Thoracic aorta (tissue), 2 donors: ENCODE measurements around the gene SOX6. TPM values are rescaled to one million over a fixed set of nuclear protein-coding genes. Genes with fewer than 3 reads are reported as not detected.

ENCODE experiments used
- ATAC-seq: fragments of 150-250 bp; one replicate; pipeline ENCODE4 v1.8.0; 2017; ENCODE audit warnings: low read depth; ENCODE audit not compliant: insufficient number of reproducible peaks, low FRiP score
- DNase-seq: peaks from one replicate; pipeline ENCODE4 v3.0.0-alpha.2; 2020; ENCODE audit warnings: low spot score
- H3K27ac ChIP-seq, 2 donors: fragments of 200-600 bp; sonication (generic); 1 replicate in 1 of 2; 2 replicates in 1 of 2; pipeline ENCODE4 v1.5.1; 2016; ENCODE audit warnings: mild to moderate bottlenecking in 2 of 2, moderate library complexity in 2 of 2
- H3K27me3 ChIP-seq: fragments of 200-600 bp; sonication (generic); replicated peaks from 2 replicates; pipeline ENCODE4 v1.6.0; 2016; ENCODE audit warnings: mild to moderate bottlenecking; ENCODE audit not compliant: insufficient read depth
- H3K36me3 ChIP-seq: fragments of 200-600 bp; sonication (generic); one replicate; pipeline ENCODE4 v1.5.1; 2016
- H3K4me1 ChIP-seq, 2 donors: fragments of 200-600 bp; sonication (generic); 1 replicate in 1 of 2; 2 replicates in 1 of 2; pipeline versions ENCODE4 v1.5.1 to v1.6.0; 2016; ENCODE audit warnings: low read depth in 2 of 2, mild to moderate bottlenecking in 1 of 2; ENCODE audit not compliant: control insufficient read depth in 1 of 2
- H3K4me3 ChIP-seq: fragments of 200-600 bp; sonication (generic); 2 replicates; pipeline ENCODE4 v1.5.1; 2016; ENCODE audit warnings: mild to moderate bottlenecking
- H3K9me3 ChIP-seq: fragments of 200-600 bp; sonication (generic); 2 replicates; pipeline ENCODE4 v1.5.1; 2016
- total RNA-seq, 2 donors: library from RNA; depleted of rRNA; stranded (reverse); fragments of >200 nt; gene quantifications; one replicate each; pipeline versions ENCODE4 v1.1.0 to v1.2.3, GENCODE V29; 2016
- TF ChIP-seq, protein P1 (sequence below): fragments of 200-600 bp; sonication (generic); IDR thresholded peaks from one replicate; pipeline ENCODE4 v1.5.1; 2019; ENCODE audit warnings: antibody characterized with exemption

Gene SOX6
- total RNA-seq, 2 donors from 2014 or later, result 0.27 to 0.56 TPM

DNA sequence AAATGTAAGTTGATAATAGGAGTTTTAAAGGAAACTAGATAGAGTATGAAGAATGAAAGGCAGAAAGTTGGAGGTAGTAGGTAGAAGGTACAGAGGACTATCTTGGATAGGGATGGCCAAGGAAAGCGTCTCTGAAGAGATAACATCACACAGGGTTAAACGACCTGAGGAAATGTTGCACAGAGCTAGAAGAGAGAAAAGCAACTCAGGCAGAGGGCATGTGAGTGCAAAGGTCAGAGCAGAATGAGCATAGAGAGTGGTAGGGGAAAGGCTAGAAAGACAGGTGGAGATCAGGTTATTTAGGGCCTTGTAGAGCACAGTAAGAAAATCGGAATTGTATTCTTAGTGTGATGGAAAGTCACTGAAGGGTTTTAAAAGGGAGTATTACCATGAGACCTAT lies 232.0 kb downstream of the SOX6 start:
- ATAC-seq, result no peak
- Histone ChIP-seq H3K27ac (no peak overlapping the region), H3K36me3 (no peaks in the 10 kb centered on the region), H3K9me3 (no peaks in the 10 kb centered on the region), H3K4me1 (no peaks in the 10 kb centered on the region), H3K4me3 (no peak overlapping the region), H3K27me3 (no peaks in the 10 kb centered on the region)
- DNase-seq, result no peak
- TF ChIP-seq, protein P1, sequence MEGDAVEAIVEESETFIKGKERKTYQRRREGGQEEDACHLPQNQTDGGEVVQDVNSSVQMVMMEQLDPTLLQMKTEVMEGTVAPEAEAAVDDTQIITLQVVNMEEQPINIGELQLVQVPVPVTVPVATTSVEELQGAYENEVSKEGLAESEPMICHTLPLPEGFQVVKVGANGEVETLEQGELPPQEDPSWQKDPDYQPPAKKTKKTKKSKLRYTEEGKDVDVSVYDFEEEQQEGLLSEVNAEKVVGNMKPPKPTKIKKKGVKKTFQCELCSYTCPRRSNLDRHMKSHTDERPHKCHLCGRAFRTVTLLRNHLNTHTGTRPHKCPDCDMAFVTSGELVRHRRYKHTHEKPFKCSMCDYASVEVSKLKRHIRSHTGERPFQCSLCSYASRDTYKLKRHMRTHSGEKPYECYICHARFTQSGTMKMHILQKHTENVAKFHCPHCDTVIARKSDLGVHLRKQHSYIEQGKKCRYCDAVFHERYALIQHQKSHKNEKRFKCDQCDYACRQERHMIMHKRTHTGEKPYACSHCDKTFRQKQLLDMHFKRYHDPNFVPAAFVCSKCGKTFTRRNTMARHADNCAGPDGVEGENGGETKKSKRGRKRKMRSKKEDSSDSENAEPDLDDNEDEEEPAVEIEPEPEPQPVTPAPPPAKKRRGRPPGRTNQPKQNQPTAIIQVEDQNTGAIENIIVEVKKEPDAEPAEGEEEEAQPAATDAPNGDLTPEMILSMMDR, result no peak

DNA sequence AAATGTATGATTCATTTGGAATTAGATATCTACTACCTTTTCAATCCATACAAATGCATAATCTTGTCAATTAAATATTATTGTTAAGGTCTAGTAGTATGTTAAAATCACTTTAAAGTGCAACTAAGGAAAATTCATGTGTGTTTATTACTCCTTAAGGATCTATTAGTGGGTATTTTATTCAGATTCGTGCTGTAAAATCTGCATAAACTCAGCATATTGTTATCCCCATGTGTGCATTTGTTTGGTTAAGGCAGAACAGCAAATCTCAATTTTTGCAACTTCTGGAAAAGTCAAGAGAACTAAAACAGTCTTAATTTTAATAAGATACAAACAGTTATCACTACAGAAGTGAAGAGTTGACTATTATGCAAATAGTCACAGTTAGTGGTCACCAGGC lies 234.5 kb downstream of the SOX6 start:
- no peaks in the 10 kb centered on the region for H3K9me3 ChIP-seq
- H3K4me1 ChIP-seq, result no peaks in the 10 kb centered on the region
- no peaks in the 10 kb centered on the region for H3K27me3 ChIP-seq
- no peaks in the 10 kb centered on the region for H3K36me3 ChIP-seq
- DNase-seq, result no peak
- no peak overlapping the region for H3K27ac ChIP-seq
- TF ChIP-seq, protein P1, result no peak
- no peak overlapping the region for H3K4me3 ChIP-seq
- ATAC-seq, result no peak

DNA sequence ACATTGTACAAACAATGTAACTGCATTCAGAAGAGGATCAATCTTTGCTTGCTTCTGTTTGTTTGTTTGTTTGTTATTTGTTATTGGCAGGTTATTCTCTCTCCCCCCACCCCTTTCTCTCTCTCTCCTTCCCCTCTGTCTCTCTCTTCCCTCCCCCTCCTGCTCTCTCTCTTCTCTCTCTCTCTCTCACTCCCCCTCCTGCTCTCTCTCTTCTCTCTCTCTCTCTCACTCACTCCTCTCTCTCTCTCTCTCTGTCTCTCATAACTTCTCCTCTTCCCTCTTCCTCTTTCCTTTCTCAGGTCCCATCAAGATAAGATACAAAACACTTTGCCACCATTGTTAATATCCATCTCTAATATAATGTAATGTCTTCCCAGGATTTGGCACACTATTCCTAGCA lies 236.3 kb downstream of the SOX6 start:
- ATAC-seq (no peak), DNase-seq (no peak)
- H3K4me3 ChIP-seq, result no peak overlapping the region

DNA sequence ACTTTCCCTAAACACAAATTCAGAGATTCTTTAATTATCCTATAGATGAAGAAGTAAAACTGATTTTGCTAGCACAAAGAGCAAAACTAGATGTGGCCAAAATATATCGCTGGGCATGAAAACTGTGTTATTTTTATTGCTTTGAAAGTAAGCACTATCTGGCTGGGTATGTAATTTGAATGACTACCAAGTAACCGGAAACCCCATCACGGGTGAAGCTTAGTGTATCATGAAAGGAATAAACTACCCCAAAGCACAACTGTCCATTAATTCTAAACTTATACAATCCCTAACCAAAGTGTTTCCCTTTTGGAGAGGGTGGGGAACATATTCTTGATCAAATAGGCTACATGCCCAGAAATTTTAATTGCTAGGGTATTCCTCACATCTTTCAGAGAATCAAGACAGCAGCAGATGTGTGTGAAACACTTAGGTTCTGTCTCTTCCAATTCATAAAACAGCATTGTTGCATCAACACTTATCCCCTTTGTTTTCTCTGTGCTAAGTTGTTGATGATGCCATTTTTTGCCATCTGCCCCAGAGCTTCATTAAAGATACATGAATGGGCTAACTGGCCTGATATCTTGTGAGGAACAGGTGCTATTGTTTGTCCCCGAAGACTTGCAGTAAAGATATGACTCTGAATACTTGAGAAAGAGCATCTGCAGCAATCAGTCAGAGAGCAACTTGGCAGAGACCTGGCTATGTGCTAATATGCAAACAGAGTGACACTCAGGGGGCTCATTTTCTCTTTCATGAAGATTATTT lies 238.2 kb downstream of the SOX6 start:
- H3K4me1 ChIP-seq, result no peaks in the 10 kb centered on the region
- ATAC-seq, result no peak
- TF ChIP-seq, protein P1, result no peak
- H3K9me3 ChIP-seq, result no peaks in the 10 kb centered on the region
- no peak for DNase-seq
- no peaks in the 10 kb centered on the region for H3K27me3 ChIP-seq
- no peak overlapping the region for H3K27ac ChIP-seq
- H3K4me3 ChIP-seq, result no peak overlapping the region
- H3K36me3 ChIP-seq, result no peaks in the 10 kb centered on the region

More for the DNA sequence above, 236.3 kb downstream of the SOX6 start:
- Histone ChIP-seq H3K27ac (no peak overlapping the region), H3K4me1 (no peaks in the 10 kb centered on the region), H3K27me3 (no peaks in the 10 kb centered on the region), H3K36me3 (no peaks in the 10 kb centered on the region), H3K9me3 (no peaks in the 10 kb centered on the region)
- TF ChIP-seq, protein P1, result no peak

DNA sequence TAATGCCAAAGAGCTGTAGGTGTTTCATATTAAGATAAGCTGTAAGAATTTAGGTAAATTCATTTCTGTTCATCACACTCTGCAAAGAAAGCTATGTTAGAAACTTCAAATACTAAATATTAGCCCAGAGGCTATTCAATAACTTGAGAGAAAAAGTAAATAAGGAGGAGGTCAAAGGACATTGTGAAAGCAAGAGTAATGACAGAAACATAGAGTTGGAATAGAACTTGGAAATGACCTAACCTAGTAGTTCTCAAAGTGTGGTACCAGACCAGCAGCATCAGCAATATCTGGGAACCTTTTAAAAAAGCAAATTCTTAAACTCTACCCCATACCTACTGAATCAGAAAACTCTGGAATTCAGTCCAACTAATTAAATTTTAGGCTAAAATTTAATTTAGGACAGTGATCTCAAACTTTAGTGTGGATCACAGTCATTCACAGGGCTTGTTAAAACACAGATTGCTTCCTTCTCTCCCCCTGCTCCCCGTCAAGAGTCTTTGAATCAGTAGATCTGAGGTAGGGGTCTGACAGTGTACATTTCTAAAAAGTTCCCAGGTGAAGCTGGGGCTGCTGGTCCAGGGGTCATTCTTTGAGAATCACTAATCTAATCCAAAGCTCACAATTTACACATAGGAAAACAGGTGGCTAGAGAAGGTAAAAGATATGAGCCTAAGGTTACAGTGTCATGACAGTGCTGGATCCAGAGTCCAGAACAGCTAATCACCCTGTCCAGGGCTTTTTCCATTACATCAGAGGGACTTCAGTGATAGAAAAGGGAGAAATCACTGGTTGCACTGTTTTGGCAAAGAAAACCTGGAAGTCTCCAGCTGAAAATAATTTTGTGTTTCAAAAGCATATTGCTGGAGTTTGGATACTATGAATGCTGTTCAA lies 241.1 kb downstream of the SOX6 start:
- Histone ChIP-seq H3K4me3 (no peak overlapping the region), H3K36me3 (no peaks in the 10 kb centered on the region), H3K4me1 (no peaks in the 10 kb centered on the region), H3K27me3 (no peaks in the 10 kb centered on the region), H3K9me3 (no peaks in the 10 kb centered on the region), H3K27ac (no peak overlapping the region)
- ATAC-seq (no peak), DNase-seq (no peak)
- TF ChIP-seq, protein P1, result no peak
